CD4-positive, alpha-beta T cell (primary cell): ENCODE results near the gene UNC13B. TPM values are rescaled to one million over a fixed set of nuclear protein-coding genes. Genes with fewer than 3 reads are reported as not detected.
"Not testable (repeated sequence)": the region's sequence is repeated elsewhere in the genome, so short reads cannot be mapped to it uniquely, and the experiment has no call there.

Experiments
- ATAC-seq: fragments of 200-7000 bp; cut with Tn5 transposase; one replicate; pipeline ENCODE4 v1.10.0; 2022; ENCODE audit warnings: mild to moderate bottlenecking; ENCODE audit not compliant: poor library complexity
- CTCF ChIA-PET: fragments of 350-600 bp; sonication (Branson Sonifier 250); formaldehyde crosslinking; loops from one replicate; lab custom pipeline; 2021; ENCODE audit warnings: antibody characterized with exemption, inconsistent platforms; lab: Charles Lee
- POLR2A ChIA-PET: fragments of 350-600 bp; sonication (Branson Sonifier 250); formaldehyde crosslinking; loops from one replicate; lab custom pipeline; 2021; ENCODE audit warnings: antibody characterized with exemption, inconsistent platforms; lab: Charles Lee
- DNase-seq, 14 experiments: peaks; one replicate each; pipeline ENCODE4 v3.0.0-alpha.2; 2013 to 2020; ENCODE audit warnings: mixed read lengths in 2 of 14
- H3K27ac ChIP-seq, 2 donors: one replicate each; pipeline versions ENCODE4 v1.5.1 to v1.7.0; 2013; ENCODE audit warnings: low read length in 2 of 2, low read depth in 1 of 2, mild to moderate bottlenecking in 1 of 2
- H3K27me3 ChIP-seq, 2 experiments: 1 replicate in 1 of 2; 2 replicates in 1 of 2; pipeline versions ENCODE4 v1.6.1 to v1.7.0; 2013; ENCODE audit warnings: low read length in 2 of 2, control low read depth in 1 of 2, mild to moderate bottlenecking in 1 of 2, moderate library complexity in 1 of 2; ENCODE audit not compliant: insufficient read depth in 2 of 2, control insufficient read depth in 1 of 2
- H3K36me3 ChIP-seq: one replicate; pipeline ENCODE4 v1.6.1; 2013; ENCODE audit warnings: low read length, control low read depth; ENCODE audit not compliant: insufficient read depth
- H3K4me1 ChIP-seq: one replicate; pipeline ENCODE4 v1.6.1; 2013; ENCODE audit warnings: low read length, control low read depth; ENCODE audit not compliant: insufficient read depth
- H3K4me3 ChIP-seq: one replicate; pipeline ENCODE4 v1.5.1; 2013; ENCODE audit warnings: mild to moderate bottlenecking, low read length, moderate library complexity
- H3K9me3 ChIP-seq, 2 experiments: 1 replicate in 1 of 2; 2 replicates in 1 of 2; pipeline versions ENCODE4 v1.6.1 to v1.7.0; 2013; ENCODE audit warnings: low read length in 2 of 2, mild to moderate bottlenecking in 2 of 2, control low read depth in 1 of 2, moderate library complexity in 1 of 2; ENCODE audit not compliant: control insufficient read depth in 1 of 2, insufficient read depth in 1 of 2
- H3K27ac Mint-ChIP-seq: one replicate; pipeline ENCODE4 v1.8.0; 2020; ENCODE audit warnings: mixed read lengths
- H3K27me3 Mint-ChIP-seq: one replicate; pipeline ENCODE4 v1.8.0; 2021; ENCODE audit warnings: mixed read lengths
- H3K36me3 Mint-ChIP-seq: one replicate; pipeline ENCODE4 v1.8.0; 2021; ENCODE audit warnings: low read depth, mixed read lengths
- H3K4me1 Mint-ChIP-seq: one replicate; pipeline ENCODE4 v1.8.0; 2021; ENCODE audit warnings: low read depth, mixed read lengths
- H3K4me3 Mint-ChIP-seq: one replicate; pipeline ENCODE4 v1.8.0; 2020; ENCODE audit warnings: mild to moderate bottlenecking, mixed read lengths
- H3K9me3 Mint-ChIP-seq: one replicate; pipeline ENCODE4 v1.8.0; 2020; ENCODE audit warnings: mixed read lengths
- CTCF ChIP-seq: fragments of 200-600 bp; IDR thresholded peaks from one replicate; pipeline ENCODE4 v1.8.0; 2022; ENCODE audit warnings: antibody characterized with exemption, mild to moderate bottlenecking
- intact Hi-C, 2 experiments: fragments of 100-400 bp; cut with DNase I in 1 of 2; cut with micrococcal nuclease in 1 of 2; formaldehyde crosslinking; loops; one replicate each; pipeline versions ENCODE4 v1.15.1 to v1.9.0; 2023 to 2025; cut with DNase I, micrococcal nuclease
- total RNA-seq, 174 experiments: library from RNA in 2 of 174; stranded (reverse) in 2 of 174; gene quantifications; one replicate each; pipeline ENCODE4 v1.2.3 and lab custom pipeline; 2021 to 2026

The UNC13B gene
- total RNA-seq, 2 experiments from 2014 or later = 0.38 to 0.84 TPM

GRCh38 chr9:35232867-35233544, 71.2 kb downstream of the UNC13B start:
- H3K27ac Mint-ChIP-seq = no peak overlapping the region
- H3K4me1 Mint-ChIP-seq = no peaks in the 10 kb centered on the region
- Histone ChIP-seq H3K27me3 (no peaks in the 10 kb centered on the region), H3K9me3 (no peaks in the 10 kb centered on the region), H3K27ac (no peak overlapping the region), H3K36me3 (no peaks in the 10 kb centered on the region), H3K4me1 (no peaks in the 10 kb centered on the region), H3K4me3 (no peak overlapping the region)
- peaks cover 19% of the 10 kb centered on the region for H3K27me3 Mint-ChIP-seq
- no peak for TF ChIP-seq CTCF
- H3K9me3 Mint-ChIP-seq = no peaks in the 10 kb centered on the region
- no peak for DNase-seq
- intact Hi-C loops = no loop called here
- no peak for ATAC-seq
- ChIA-PET POLR2A (no interaction called here), CTCF (no interaction called here)
- no peak overlapping the region for H3K4me3 Mint-ChIP-seq
- H3K36me3 Mint-ChIP-seq = no peaks in the 10 kb centered on the region

- Histone ChIP-seq H3K4me3 (no peak overlapping the region), H3K27ac (no peak overlapping the region), H3K27me3 (peaks cover 0 to 3% of the 10 kb centered on the region in 2 experiments), H3K36me3 (no peaks in the 10 kb centered on the region), H3K9me3 (no peaks in the 10 kb centered on the region), H3K4me1 (no peaks in the 10 kb centered on the region)
- ATAC-seq = no peak
- Mint-ChIP-seq H3K4me1 (no peaks in the 10 kb centered on the region), H3K9me3 (no peaks in the 10 kb centered on the region), H3K27ac (no peak overlapping the region), H3K27me3 (peaks cover 30% of the 10 kb centered on the region), H3K4me3 (no peak overlapping the region), H3K36me3 (no peaks in the 10 kb centered on the region)
- intact Hi-C loops = no loop called here
- ChIA-PET CTCF (no interaction called here), POLR2A (no interaction called here)
- no peak for DNase-seq
- no peak for TF ChIP-seq CTCF
These were observed 74.9 kb downstream of the UNC13B start for GRCh38 chr9:35236692-35237091.

GRCh38 chr9:35237311-35237710, 75.5 kb downstream of the UNC13B start:
- no peak for DNase-seq
- Histone ChIP-seq H3K9me3 (no peaks in the 10 kb centered on the region), H3K27me3 (peaks cover 0 to 3% of the 10 kb centered on the region in 2 experiments), H3K36me3 (no peaks in the 10 kb centered on the region), H3K4me3 (no peak overlapping the region), H3K4me1 (no peaks in the 10 kb centered on the region), H3K27ac (no peak overlapping the region)
- no peak for TF ChIP-seq CTCF
- CTCF ChIA-PET = no interaction called here
- intact Hi-C loops = no loop called here
- POLR2A ChIA-PET = no interaction called here
- Mint-ChIP-seq H3K4me3 (no peak overlapping the region), H3K27me3 (peaks cover 35% of the 10 kb centered on the region), H3K36me3 (no peaks in the 10 kb centered on the region), H3K27ac (no peak overlapping the region), H3K9me3 (no peaks in the 10 kb centered on the region), H3K4me1 (no peaks in the 10 kb centered on the region)
- no peak for ATAC-seq

- POLR2A ChIA-PET, H3K9me3 ChIP-seq, H3K4me3 Mint-ChIP-seq, H3K27me3 ChIP-seq, ATAC-seq, H3K9me3 Mint-ChIP-seq, DNase-seq, intact Hi-C loops, H3K4me3 ChIP-seq, H3K36me3 ChIP-seq, H3K27ac ChIP-seq, H3K4me1 ChIP-seq, H3K27ac Mint-ChIP-seq, H3K36me3 Mint-ChIP-seq, CTCF ChIA-PET, H3K4me1 Mint-ChIP-seq: not testable (repeated sequence)
- peaks cover 52% of the 10 kb centered on the region for H3K27me3 Mint-ChIP-seq
These were observed 84.1 kb downstream of the UNC13B start for GRCh38 chr9:35245945-35246344.
